HEK293T (cell line): ENCODE measurements around the gene PID1.

ENCODE experiments used
- ARNT ChIP-seq: fragments of 450-650 bp; IDR thresholded peaks from 2 replicates; pipeline ENCODE4 v1.6.1; 2017; ENCODE audit warnings: mild to moderate bottlenecking
- ELF4 ChIP-seq: fragments of 450-650 bp; IDR thresholded peaks from 2 replicates; pipeline ENCODE4 v1.6.1; 2017; ENCODE audit warnings: antibody characterized with exemption
- FOXK2 ChIP-seq: fragments of 450-650 bp; IDR thresholded peaks from 2 replicates; pipeline ENCODE4 v1.6.1; 2016; ENCODE audit warnings: mild to moderate bottlenecking
- FOXM1 ChIP-seq: fragments of 450-650 bp; IDR thresholded peaks from 2 replicates; pipeline ENCODE4 v1.6.1; 2017; ENCODE audit warnings: mild to moderate bottlenecking, borderline replicate concordance
- HDGF ChIP-seq: fragments of 450-650 bp; IDR thresholded peaks from 2 replicates; pipeline ENCODE4 v1.6.1; 2017; ENCODE audit warnings: antibody characterized with exemption, borderline replicate concordance
- NFRKB ChIP-seq: fragments of 450-650 bp; IDR thresholded peaks from 2 replicates; pipeline ENCODE4 v1.6.1; 2016; ENCODE audit warnings: mild to moderate bottlenecking, moderate library complexity
- PKNOX1 ChIP-seq: fragments of 450-650 bp; IDR thresholded peaks from 2 replicates; pipeline ENCODE4 v1.6.1; 2016
- SP1 ChIP-seq: fragments of 450-650 bp; IDR thresholded peaks from 2 replicates; pipeline ENCODE4 v1.6.1; 2017
- TARDBP ChIP-seq: fragments of 450-650 bp; IDR thresholded peaks from 2 replicates; pipeline ENCODE4 v1.6.1; 2016

- TF ChIP-seq FOXM1 (no peak), SP1 (no peak), TARDBP (no peak), FOXK2 (no peak), PKNOX1 (no peak), HDGF (no peak), NFRKB (no peak), ELF4 (no peak), ARNT (no peak)
Measured at GRCh38 chr2:229022071-229022470, 249.0 kb downstream of the PID1 start.
